NCI-H187 treated with DMSO at 0.1 percent for 48 hours (cell line): ENCODE results near the gene COG5.

Experiments used
- DNase-seq: peaks from one replicate; lab custom pipeline; 2025; lab: John Stamatoyannopoulos, UW

COG5 gene

DNA sequence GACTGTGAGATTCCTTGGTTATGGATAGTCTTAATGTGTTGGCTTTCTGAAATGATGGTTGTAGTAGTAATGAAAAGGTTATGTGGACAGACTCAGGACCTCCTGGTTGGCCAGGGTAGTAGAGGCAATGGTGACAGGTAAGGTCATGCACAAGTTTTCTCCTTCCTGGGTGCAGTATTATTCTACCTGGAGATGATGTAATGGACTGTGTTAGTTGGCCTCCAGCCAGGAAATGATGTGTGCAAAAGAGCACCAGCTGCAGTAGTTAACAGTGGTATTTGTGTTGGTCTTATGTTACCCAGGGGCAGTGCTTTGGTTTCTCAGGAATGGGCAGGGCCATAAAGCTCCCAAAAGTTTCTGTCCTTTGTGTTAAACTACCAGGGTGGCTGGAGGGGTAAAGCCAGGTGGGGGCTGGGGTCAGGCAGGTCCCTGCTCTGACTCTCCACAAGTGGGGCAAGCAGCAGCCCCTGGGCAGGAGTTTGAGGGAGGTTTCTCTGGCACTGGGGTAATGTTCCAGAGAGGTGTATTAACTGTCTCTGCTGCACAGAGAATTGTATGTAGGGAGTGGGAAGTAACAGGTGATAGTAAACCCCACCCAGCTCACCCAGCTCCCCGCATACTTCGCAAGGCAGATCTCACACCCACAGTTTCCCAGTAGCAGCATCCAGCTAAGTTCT, 57.6 kb downstream of the COG5 start:
- no peak for DNase-seq

DNA sequence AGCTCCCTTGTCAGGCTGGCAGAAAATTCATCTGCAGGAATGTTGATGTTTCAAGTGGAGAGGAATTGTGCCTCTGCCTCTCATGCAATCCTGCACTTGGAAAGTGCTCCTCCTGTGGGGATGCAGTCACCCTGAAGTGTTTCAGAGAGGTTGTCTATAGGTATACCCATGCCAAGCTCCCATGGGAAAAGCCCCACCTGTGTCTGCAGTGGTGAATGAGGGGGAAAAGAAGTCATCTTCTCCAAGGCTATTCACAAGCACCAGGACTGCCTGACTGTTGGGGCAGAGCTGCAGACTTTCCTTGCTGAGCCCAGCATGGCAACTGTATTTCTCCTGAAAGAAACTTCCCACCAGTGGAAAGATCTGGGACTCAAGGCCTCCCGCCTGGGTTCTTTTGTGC, 58.4 kb downstream of the COG5 start:
- no peak for DNase-seq

DNA sequence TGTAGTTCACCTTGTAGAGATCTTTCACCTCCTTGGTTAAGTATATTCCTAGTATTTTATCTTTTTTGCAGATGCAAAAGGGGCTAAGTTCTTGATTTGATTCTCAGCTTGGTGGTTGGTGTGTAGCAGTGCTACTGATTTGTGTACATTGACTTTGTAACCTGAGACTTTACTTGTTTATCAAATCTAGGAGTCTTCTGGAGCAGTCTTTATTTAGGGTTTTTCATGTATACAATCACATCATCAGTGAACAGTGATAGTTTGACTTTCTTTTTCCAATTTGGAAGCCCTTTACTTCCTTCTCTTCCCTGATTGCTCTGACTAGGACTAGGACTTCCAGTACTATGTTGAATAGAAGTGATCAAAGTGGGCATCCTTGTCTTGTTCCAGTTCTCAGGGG, 60.0 kb downstream of the COG5 start:
- no peak for DNase-seq

DNA sequence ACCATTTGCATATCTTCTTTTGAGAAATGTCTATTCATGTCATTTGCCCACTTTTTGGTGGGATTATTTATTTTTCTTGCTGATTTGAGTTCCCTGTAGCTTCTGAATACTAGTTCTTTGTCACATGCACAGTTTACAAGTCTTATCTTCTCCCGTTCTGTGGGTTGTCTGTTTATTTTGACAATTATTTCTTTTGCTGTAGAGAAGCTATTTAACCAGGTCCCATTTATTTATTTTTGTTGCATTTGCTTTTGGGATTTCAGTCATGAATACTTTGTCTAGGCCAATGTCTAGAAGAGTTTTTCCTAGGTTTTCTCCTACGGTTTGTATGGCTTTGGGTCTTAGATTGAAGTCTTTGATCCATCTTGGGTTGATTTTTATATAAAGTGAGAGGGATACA, 60.9 kb downstream of the COG5 start:
- no peak for DNase-seq

DNA sequence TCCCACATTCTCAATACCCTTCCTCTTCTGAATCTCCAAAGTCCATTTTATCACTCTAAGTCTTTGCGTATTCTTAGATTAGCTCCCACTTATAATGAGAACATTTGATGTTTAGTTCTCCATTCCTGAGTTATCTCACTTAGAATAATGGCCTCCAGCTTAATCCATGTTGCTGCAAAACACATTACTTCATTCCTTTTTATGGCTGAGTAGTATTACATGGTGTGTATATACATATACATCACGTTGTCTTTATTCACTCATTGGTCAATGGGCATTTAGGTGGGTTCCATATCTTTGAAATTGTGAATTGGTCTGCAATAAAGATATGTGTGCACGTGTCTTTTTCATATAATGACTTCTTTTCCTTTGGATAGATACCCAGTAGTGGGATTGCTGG, 61.6 kb downstream of the COG5 start:
- no peak for DNase-seq

DNA sequence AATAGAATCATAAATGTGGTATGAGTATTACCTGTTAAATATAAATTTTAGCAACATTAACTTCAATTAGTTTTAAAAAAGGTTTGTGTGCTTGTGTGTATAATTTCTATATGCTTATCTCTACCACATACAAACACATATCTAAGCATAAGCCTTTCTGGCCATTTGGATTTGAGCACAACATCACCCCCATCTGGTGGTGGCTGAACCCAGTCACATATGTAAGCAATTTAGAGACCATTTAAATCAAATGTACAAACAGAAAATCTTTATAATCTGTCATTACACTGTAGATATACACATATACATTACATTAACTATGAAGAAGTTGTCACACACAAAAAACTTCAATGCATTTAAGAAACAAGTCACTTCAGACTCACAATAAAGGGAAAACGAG, 62.1 kb downstream of the COG5 start:
- no peak for DNase-seq

DNA sequence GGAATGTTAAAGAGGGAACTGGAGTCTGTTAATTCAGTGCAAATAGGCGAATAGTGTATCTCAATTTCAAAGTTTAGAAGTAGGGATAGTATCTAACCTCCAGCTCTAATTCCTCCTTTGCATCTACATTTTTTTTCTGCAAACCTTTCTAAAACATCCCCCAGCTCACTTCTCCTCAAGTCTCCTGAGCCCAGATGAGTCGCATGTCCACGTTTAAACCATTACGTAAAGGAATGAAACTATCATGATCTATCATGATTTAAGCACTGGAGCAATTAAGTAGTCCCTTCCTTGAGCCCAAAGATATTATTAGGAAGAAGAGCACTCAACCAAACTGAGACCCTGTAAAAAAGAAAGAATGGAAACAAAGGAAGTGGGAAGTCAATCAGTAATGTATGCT, 64.0 kb downstream of the COG5 start:
- no peak for DNase-seq

DNA sequence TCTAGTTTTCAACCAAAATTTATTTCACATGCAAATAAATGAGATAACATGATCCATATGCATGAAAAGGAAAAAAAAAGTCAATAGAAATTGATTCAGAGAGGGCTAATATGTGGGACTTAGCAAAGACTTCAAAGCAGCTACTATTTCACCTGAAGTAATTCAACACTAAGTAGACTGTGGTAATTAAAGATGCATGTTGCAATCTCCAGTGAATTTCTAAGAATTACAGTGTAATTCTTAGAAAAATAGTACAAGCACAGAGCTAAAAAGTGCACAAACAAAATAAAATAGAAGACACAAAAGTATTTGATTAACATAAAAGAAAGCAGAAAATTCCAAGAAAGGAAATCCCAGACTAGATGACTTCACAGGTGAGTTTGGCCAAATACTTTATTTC, 68.2 kb downstream of the COG5 start:
- no peak for DNase-seq

DNA sequence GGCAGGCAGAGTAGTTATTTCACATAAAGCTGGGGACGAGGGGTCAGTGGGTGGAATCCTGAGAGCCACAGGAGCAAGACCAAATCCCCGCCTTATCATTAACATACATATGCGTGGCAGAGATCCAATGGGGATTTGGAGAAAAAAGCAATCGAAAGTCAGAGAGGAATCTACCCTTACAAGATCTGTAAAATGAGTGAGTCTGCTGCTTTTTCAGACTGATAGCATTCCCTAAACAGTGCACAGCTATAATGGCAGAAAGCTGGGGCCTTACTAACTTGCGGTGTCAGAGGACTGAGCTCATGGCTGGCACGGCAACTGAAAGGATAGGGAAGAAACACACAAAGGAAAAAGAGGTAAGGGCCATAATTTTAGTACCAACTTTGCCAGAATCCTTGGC, 68.8 kb downstream of the COG5 start:
- DNase-seq = no peak

DNA sequence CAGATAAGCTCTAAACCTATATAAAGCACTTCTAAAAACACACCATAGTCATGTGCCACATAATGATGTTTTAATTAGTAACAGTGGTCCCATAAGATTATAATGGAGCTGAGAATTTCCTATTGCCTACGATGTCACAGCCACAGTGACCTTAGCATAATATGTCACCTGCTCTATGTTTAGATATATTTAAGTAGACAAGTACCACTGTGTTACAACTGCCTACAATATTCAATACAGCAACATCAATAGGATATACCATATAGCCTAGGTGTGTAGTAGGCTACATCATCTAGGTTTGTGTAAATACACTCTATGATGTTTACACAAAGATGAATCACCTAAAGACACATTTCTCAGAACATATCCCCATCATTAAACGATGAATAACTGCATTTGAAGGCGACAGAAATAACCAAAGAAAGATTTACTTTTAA, 69.4 kb downstream of the COG5 start:
- no peak for DNase-seq

DNA sequence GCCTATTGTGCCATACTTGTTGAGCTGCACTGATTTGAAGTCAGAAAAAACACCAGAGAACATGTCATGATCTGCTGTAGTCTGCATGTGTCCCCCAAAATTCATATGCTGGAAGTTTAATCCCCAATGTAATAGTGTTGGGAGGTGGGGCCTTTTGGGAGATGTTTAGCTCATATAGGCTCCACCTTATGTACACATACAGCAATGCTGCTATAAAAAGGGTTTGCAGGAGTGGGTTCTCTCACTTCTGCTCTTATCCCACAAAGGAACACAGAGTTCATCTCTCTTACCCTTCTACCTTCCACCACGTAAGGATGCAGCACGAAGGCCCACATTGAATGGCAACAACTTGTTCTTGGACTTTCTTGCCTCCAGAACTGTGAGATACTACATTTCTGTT, 70.8 kb downstream of the COG5 start:
- no peak for DNase-seq

DNA sequence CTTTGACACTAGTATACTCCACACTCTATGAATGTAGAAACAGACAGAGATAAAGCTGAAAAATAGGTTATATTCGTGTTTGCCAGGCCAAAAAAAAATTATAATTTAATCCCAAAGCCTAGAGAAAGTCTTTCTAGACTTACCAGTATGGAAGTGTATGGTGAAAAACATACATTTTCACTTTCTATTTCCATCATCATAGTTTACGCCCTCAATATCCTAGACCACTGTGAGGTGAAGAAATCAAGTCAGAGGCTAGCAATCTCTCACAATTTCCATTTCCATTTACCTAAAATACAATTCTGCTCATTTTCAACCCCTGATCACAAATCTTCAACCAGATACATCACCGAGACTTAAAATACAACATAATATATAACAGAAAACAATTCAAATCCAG, 77.7 kb downstream of the COG5 start:
- no peak for DNase-seq

DNA sequence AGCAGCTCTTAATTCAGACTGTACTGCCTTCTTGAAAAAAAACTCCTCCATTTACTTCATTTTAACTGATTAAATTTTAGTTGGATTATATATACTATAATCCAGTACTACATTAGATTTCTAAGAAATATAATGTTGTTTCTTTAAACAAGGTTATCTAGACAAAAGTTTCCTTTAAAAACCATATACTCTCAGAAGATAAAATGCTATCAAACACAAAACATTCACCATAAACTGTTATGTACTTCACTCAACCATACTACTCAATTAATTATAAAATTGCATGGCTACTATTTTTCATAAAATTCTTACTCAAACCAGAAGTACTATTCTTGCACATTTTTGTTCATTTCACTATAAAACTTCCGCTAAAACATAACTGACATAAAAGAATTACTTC, 81.1 kb downstream of the COG5 start:
- no peak for DNase-seq

DNA sequence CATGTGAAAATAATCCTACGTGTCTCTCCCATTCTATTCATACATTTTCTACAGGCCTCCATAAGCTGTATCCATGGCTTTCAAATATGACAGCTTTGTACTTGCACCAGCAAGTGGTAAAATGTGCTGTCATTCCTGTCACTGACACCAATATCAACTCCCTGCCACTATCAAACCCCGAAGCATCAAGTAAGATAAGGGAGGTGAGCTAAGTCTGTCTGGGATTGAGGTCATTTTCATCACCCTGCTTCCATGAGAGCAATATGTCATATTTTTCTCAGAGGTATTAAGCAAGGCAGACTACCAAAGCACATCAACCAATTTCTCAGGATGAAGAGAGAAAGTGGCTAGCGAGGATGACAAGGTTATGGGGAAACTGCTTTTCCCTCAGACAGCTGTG, 82.8 kb downstream of the COG5 start:
- no peak for DNase-seq

DNA sequence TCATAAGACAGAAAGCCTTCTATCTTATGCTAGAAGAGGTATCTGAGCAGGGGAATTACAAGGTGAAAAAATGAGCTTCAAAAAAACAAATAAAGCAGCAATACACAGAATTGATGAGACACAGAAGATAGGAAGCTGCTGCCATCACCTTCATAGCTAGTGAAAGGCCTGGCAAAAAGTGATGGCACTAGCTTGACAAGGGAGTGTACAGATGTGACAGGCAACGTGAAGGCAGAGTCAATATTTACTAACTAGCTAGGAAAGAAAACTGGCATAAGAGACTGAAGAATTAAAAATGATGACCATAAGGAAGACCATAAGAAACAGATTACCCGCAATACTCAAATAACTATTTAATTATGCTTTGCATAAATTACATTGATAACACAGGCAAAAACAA, 84.4 kb downstream of the COG5 start:
- no peak for DNase-seq

DNA sequence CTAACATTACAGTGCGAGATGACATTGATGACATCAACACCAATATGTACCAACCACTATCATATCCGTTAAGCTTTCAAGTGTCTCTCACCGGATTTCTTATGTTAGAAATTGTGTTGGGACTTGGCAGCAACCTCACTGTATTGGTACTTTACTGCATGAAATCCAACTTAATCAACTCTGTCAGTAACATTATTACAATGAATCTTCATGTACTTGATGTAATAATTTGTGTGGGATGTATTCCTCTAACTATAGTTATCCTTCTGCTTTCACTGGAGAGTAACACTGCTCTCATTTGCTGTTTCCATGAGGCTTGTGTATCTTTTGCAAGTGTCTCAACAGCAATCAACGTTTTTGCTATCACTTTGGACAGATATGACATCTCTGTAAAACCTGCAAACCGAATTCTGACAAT, 89.6 kb downstream of the COG5 start:
- DNase-seq = no peak

DNA sequence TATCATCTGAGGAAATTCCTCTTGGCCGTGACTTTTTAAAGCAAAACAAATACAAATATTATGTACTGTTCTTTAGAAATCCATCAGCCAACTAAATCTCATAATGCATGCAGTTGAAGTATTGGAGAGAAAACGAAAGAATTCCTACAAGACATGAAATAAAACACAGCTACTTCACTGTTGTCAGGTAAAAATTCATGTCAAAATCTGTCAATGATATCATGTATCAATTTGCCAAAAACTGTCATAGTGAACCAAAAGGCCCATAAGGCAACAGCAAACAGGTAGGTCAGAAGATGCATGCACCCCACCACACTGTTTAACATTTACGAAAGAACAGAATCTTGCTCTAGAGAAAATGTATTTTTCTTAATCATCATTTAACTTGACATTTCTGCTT, 91.6 kb downstream of the COG5 start:
- DNase-seq = no peak

DNA sequence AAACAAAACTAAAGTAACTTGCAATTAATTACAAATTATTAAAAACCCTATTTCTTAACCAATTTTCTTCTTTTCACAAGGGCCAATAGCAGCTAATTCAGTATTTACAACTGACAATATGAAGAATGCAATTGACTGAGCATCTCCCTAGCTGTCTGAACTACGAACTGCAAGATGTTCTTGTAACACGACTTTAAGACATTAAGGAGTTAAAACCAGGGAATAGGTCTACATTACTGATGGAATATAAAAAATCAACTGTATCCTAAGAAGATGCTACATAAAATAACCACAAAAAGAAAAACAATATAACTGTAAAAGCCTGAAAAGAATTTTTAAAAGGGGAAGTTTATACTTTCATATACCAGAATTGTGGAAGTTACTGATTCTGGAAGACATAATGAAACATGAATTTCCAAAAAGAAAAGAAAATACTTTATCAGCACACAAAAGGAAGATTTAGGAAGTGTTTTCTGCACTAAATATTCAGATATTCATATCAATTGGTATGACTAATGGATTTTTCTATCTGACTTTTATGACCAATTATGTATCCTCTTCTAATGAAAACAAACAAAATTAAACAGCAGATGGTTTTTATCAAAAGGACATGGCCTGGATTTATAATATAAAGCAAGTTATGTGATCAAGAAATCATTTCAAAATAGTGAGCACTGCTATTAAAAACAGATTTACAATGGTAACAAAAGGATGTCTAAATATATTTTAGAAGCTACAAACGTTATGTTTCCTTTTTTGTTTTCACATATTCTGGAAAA, 92.2 kb downstream of the COG5 start:
- DNase-seq = no peak

DNA sequence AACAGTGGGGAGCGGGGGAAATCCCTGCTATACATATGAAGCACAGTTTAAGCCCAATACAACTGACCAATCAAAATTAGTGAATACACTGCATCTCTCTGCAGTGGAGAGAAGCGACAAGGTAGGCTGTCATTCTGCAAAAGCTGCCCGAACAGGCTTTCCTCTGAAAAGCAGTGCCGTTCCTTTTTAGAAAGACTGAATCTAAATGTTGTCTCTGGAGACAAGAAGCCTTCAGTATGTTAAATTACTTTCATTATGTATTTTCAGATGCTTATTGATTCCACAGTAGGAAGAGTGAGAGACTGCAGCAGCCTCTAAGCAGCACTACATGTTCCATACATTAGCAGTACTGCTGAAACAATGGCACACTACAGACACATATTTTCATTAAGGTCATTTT, 93.8 kb downstream of the COG5 start, which contains the start of gene GPR22:
TSS of gene GPR22 (plus strand) at position 129 of the 400 bp plus-strand sequence. CDS start 4,004 bp downstream, outside the sequence.
- no peak for DNase-seq

DNA sequence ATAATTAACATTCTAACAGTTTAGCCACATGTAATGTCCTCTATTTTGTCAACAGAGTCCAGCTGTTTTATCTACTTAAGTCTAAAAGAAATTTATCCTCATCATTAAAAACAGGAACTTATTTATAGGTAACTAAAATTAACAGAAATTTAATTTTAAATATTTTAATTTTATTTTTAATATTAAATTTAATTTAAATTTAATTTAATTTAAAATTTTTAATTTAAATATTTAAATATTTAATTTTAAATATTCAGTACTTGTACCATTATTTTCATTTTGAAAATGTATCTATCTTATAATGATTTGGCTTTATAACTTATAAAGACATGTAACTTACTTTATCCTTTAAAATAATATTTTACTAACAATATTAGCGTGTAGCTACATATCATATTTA, 94.9 kb downstream of the COG5 start:
- no peak for DNase-seq

DNA sequence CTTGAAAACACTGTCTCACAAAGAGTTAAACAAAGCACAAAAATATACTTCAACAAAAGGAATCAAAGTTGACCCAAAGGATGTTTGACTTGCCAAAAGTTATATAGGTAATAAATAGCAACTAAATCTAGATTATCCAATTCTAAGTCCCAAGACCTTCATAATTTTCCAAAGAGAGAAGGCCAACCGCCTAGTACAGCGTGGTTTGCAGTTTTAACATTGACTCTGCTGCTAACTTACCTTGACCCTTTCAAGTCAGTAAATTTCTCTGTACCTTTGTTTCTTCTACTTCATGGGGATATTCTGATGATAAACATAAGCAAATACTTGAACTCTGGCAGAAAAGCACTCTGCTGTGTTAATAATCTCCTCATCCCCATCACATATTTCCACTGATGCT, 95.7 kb downstream of the COG5 start:
- no peak for DNase-seq

DNA sequence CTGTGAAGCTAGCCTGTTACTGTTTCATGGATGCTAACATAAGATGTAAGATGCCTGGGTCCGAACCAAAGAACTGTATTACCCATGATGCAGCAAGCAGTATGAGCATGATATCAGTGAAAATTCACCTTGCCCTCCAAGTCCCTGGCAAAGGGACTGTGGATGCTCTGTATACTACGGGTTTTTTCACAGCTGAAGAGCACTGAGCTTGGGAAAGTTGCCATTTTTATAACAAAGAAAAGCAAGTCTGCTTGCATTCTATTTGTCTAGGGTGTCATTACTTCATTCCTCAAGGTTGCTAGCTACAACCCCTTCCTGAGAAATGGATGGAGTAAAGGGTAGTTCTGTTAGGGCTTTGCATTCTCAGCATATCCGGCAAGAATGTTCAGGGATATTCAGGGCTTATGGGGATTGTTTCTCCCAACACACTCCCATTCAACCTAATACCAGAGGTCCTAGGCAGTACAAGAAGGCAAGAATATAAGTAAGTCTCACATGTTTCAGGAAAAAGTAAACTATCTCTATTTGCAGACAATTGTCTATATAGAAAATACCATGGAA, 99.0 kb downstream of the COG5 start:
- no peak for DNase-seq
